ENCODE results near the gene GPR146. TPM values are rescaled to one million over a fixed set of nuclear protein-coding genes. Genes with fewer than 3 reads are reported as not detected.

The GPR146 gene
- total and polyA plus RNA-seq, 2 of the 8 experiments (the other 6 are each of a cell fraction or from before 2014, with no cell fraction given) = 1.8 to 2.7 TPM

GRCh38 chr7:1050956-1051690 lies 6.8 kb downstream of the GPR146 start (continued):
- TF ChIP-seq BACH1 (IDR thresholded peaks at IDR 0.05; ENCODE audit: low read length) (no peak), MAFK (IDR thresholded peaks at IDR 0.05; ENCODE audit: low read depth, low read length) (no peak), ZNF274 (IDR thresholded peaks at IDR 0.05; ENCODE audit: borderline replicate concordance, extremely low read depth, low read length) (no peak)

Data from H1 (cell line).